Activated CD4-positive, alpha-beta T cell treated with anti-CD3 and anti-CD28 coated beads for 36 hours (primary cell): Measurements from ENCODE around the gene SSBP2. TPM values are rescaled to one million over a fixed set of nuclear protein-coding genes. Genes with fewer than 3 reads are reported as not detected.

Source experiments
- total RNA-seq, 2 experiments: library from RNA; stranded (reverse); gene quantifications; one replicate each; pipeline ENCODE4 v1.2.3, GENCODE V29; 2021

SSBP2 gene
- total RNA-seq, 2 experiments from 2014 or later = 16.9 to 21.4 TPM

Other genes starting within 250 kb of the SSBP2 start
- gene ATG10, start 220.9 kb upstream of the SSBP2 start, total RNA-seq = 1 to 10 TPM; 4.7 to 8.1 TPM